Raji (cell line): ENCODE results near the gene MRPL50.

Source experiments
- POLR2A ChIP-seq: IDR thresholded peaks from 2 replicates; pipeline ENCODE4 v1.6.1; 2011; ENCODE audit warnings: low read depth, low read length, control low read depth; ENCODE audit not compliant: insufficient read depth

MRPL50 gene

DNA sequence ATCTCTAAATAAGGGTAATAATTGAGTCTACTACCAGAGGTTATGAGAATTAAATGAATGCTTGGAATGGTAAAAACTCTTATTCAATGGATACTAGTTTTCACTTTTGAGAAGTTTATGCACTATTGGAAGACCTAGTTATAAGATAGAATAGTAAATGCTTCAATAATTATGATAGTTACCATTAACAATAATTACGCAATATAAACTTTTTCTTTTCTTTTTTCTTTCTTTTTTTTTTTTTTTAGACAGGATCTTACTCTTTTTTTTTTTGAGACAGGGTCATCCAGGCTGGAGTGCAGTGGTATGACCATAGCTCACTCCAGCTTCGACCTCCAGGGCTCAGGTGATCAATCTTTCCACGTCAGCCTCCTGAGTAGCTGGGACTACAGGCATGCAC lies 30.5 kb upstream of the MRPL50 start:
- TF ChIP-seq POLR2A, result no peak

DNA sequence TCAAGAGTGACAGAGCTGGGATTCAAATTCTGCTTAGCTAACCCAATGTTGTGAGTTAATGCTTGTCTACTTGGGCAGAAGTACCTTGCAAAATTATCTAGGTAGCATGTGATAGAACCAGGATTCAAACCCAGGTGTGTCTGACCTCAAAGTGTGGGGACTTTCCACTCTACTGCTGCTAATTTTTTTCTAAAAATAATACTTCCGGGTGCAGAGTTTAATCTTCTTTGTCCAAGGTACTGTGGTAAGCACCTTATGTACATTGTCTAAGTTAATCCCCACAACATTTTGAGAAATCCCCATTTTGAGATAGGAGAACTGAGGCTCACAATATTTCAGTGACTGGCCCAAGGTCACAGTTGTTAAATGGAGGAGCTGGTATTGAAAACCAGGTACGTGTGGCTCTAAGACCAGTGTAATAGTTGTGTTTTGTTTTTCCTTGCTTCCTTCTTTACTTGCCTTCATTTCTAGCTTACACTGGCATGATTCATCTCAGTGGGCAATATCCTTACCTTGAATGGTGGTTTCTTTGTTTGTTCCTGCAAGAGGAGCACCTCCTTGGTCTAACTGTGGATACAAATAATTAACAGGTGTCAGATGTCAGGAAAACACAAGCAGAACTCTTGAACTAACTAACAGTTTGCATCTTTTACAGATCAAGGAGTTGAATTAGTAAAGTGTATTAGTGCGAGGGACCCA lies 29.7 kb upstream of the MRPL50 start:
- no peak for TF ChIP-seq POLR2A

DNA sequence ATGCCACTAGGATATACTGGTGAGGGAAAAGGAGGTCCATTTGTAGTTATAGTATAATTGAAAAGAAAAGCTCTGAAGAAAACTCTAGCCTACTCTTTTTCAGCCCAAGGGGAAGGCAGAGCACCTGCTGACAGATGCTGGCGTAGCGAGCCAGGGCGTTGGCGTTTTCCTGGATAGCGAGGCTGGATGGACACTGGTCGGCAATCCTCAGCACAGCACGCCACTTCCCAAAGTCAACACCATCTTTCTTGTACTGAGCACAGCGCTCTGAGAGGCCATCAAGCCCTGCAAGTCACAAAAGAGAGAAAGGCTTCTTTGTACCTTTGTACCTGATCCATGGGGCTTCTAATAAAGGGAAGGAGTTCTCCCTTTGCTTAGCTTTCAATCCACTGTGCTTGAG lies 28.9 kb upstream of the MRPL50 start:
- TF ChIP-seq POLR2A, result no peak

DNA sequence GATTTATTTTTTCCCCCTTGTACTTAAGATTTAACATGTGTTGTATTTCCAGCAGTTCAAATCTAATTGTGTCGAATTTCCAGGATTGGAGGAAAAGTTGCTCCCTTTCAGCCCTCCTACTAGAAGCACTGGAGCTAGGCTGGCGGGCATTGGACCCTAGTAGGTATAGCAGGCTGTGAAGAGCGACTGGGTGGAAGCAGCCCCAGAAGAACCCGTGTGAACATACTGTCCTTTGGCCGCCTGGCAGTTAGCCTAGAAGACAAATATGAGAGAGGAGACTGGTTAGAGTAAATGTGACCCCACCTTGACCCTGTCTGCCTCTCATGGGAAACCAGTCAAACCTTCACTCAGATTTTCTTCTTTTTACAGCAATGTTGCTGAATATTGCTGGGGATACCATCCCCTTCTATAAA lies 23.2 kb upstream of the MRPL50 start:
- TF ChIP-seq POLR2A, result no peak

DNA sequence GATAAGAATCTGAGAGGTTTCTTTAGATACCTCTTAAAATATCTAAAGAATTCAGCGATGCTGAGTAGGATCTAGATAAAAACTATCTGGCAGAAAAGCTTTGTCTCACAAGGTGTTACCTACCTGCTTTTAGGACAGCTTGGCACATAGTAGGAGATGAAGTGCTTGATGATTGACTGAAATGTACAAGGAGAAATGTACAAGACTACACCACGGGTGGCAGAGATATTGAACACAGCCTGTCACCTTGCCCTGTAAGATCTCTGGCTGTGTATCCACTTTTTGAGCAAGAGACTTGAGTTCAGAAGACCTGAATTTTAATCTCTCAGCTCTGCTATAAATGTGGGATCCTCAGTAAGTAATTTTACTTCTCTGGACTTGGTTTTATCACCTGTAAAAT lies 21.4 kb upstream of the MRPL50 start:
- TF ChIP-seq POLR2A, result no peak

DNA sequence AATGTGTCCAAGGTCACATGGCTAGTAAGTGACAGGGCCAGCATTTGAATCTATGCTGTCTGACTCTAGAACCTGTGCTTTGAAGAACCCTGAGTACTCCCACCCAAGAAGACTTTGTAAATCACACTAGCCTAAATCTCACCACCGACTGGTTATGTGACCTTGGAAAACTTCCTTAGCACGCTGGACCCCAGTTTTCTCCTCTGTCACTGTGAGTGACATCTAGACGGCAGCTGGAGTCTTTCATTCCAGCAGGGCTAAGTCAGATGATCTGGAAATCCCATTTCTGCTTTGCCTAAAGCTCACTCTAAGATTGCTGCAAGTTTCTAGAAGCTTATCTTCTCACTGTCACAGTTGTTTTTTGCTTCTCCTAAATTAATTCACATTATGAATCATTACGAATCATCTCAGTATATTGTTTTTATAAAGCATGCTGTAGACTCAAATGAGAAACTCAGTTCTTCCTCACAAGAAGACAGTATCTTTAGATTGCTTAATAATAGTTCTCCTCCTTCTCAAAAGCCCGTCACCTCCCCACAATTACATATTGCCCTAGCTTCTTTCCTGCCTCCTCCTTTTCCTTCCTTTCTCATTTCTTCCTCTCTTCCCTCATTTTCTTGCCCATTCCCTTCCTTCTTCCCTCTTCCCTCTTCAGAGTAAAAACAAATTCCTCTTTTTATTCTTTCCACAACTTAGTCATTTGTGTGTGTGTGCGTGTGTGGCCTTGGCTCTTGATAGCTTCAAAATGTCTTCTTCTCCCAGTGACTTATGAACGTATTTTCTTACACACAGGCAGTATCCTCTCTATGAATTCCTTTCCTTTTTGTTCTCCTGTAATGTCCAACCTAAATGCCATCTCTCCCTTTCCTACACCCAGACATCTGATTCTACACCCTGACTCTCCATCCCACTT lies 20.4 kb upstream of the MRPL50 start:
- TF ChIP-seq POLR2A, result no peak

DNA sequence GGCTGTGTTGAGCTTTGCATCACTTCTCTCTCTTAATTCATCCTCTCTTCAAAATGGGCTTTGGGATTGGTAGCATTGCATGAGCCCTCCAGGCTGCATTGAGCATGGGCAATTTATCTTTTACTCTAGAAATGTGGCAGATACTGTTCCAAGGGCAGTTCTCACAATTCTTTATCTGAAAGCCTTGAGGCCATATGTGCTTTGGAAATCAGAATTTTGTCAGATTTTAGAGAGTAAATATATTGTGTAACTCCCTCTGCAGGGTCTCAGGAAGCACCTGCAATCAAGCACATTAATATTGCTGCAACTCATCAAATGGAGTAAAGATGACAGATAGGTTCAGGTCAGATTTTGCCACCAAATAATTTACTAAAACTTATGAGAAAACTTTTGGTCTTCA lies 19.6 kb upstream of the MRPL50 start:
- TF ChIP-seq POLR2A, result no peak

DNA sequence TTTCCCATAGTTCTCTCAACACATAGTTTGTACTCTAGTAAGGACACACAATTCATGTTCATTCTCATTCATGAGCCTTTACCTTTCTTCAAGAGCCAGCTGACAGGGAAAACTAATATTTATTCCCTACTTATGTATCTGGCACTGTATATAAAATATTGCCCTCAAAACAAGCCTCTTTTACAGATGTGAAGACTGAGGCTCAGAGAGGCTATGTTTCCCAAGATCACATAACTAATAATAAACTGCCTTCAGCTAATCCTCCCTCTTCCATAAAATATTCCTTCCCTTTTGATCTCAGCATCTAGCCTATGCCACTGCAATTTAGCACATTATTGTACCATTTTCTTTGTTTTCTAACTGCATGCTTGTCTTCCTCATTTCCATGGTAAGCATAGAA lies 19.0 kb upstream of the MRPL50 start:
- TF ChIP-seq POLR2A, result no peak

DNA sequence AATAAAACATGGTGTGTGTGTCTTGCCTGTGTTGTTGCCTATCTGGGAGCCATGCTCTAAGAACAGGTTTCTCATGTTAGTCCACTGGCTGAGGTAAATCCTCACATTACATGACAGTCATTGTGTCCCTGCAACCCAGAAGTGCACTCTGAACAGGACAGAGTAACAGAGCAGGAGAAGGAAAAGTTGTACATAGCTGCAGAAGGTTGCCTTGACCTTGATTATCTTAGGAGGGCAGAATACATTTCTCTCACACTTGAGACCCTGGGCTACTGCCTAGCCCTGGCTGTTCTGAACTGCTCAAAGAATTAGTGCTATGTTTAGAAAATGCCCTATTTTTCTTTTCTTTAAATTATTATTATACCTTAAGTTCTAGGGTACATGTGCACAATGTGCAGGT lies 17.2 kb upstream of the MRPL50 start:
- TF ChIP-seq POLR2A, result no peak

DNA sequence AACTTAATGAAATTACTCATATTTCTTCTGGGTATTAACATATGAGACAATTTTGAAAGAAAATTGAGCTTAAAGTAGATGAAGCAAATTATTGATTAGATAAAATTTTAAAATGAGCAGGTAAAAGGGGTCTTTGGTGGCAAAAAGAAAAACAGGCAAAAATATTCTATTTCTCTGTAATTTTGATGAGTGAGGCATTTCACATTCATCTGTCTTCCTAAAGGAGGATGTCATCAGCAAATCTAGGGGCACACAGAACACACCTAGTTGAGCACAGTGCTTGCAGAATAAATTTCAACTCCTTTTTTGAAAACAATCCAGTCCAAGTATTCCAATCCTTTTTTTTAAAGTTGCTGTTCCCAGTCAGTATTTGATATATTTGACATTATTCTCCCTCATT lies 16.4 kb upstream of the MRPL50 start:
- TF ChIP-seq POLR2A, result no peak

DNA sequence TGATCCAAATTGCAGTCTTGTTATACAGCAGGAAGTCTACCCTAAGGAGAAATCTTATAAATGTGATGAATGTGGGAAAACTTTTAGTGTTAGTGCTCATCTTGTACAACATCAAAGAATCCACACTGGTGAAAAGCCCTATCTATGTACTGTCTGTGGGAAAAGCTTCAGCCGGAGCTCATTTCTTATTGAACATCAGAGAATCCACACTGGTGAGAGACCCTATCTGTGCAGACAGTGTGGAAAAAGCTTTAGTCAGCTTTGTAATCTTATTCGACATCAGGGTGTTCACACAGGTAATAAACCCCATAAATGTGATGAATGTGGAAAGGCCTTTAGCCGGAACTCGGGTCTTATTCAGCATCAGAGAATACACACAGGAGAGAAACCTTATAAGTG lies 10.7 kb upstream of the MRPL50 start:
- no peak for TF ChIP-seq POLR2A

DNA sequence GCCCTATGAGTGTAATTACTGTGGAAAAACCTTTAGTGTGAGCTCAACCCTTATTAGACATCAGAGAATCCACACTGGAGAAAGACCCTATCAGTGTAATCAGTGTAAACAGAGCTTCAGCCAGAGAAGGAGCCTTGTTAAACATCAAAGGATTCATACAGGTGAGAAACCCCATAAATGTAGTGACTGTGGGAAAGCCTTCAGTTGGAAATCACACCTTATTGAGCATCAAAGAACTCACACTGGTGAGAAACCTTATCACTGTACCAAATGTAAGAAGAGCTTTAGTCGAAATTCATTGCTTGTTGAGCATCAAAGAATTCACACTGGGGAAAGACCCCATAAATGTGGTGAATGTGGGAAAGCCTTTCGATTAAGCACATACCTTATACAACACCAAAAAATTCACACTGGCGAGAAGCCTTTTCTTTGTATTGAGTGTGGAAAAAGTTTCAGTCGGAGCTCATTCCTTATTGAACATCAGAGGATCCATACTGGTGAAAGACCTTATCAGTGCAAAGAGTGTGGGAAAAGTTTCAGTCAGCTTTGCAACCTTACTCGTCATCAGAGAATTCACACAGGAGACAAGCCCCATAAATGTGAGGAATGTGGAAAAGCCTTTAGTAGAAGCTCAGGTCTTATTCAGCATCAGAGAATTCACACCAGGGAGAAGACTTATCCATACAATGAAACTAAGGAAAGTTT lies 10.1 kb upstream of the MRPL50 start:
- no peak for TF ChIP-seq POLR2A

DNA sequence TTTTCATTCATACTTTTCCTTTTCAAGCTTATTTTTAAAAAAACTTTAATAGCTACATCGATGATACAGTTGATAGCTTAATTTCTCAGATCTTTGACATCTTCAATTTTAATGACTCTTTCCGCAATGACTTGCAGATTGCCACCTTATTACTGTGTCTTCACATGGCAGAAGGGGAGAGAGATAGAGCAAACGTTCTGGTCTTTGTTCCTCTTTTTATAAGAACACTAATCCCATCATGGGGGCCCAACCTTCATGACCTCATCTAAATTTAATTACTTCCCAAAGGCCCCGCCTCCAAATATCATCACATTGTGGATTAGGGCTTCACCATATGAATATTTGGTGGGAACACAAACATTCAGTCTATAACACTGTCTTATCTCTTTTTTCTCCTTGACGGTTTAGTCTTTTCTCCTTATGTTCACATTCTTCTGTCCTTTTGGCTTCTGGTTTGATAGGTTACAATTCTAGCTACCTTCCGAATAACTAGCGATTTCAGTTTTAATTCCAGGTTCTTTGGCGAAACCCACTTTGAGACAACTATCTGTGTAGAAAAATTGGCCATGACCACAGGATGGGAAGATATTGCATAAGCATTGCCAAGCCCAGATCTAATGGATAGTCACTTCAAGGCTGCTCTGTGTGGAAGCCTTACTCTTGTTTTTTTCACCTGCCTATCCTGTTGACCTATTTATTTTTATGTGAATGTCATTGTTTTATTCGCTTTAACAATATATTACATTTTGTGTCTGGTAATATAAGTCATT lies 5.3 kb upstream of the MRPL50 start:
- no peak for TF ChIP-seq POLR2A

DNA sequence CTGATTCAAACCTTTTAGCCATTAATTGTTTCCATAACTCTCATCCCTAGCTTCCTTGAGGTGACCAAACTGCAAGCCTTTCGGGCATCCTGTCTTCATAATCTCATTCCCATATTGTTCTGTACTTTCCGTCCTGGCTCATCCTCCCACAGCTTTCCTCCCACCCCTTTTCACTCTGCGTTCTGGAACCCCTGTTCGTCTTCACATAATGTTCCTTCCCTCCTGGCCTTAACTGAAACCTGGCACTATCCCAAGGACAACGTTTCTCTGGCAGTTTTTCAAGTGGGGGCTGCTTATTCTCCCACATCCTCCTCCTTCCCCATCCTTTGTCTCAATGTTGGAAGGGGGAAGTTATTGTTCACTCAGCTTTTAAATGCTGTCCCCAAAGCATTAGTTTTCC lies 1.7 kb upstream of the MRPL50 start:
- TF ChIP-seq POLR2A, result no peak

DNA sequence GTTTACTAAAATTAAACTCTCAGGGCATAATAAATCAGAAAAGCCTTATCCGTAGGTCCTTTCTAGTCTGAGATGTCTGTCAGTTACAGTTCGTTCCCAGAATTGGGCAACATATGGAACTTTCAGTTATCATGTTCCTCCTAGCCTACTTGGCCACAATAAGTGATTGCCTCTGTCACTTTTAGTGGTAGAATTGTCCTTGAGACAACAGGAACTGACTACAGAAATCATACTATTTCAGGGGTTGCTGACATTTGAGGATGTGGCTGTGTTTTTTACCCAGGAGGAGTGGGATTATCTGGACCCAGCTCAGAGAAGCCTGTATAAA lies 1.2 kb upstream of the MRPL50 start:
- TF ChIP-seq POLR2A, result no peak

DNA sequence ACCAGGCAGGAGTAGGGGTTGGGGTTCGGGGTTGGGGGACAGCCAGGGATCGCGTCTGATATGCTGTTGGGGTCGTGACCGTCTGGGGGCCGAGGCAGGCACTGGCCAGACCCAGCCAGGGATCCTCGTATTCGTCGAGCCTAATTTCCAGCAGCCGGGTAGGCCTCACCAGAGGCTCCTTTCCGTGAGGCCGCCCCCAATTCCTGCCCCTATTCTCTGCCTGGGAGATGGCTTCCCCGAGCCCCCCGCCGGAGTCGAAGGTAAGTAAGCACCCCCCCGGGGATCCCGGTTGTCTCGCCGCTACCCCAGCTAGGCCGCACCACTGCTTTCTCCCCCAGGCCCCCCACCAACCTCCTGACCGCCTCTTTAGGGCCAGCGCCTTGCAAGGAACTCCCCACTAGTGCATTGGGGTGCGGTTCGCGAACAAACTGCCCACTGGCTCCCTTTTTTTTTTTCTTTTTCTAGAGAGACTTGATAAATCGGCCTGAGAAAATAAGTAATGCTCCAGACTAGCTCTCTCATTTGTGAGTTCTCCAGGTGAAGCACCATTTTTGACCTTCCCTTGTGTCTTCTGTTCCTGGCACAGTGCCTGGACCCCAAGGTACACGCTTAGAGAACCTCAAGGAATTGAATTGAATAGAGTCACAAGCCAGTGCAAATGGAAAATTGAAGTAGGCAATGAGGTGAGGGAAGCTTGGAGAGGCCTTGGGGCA lies 668 bp upstream of the MRPL50 start:
- no peak for TF ChIP-seq POLR2A
